ENCODE measurements around the gene USP28. TPM values are rescaled to one million over a fixed set of nuclear protein-coding genes. Genes with fewer than 3 reads are reported as not detected.

USP28 gene
- total RNA-seq, 4 donors from 2014 or later = 5.3 to 43.3 (median 22.4) TPM

- no peaks in the 10 kb centered on the region for H3K36me3 ChIP-seq
- H3K27ac ChIP-seq = no peak overlapping the region
- no peak for DNase-seq
- intact Hi-C loops (cut with DNase I; ENCODE audit: low total_unique reads) = no loop called here
- peaks cover 0 to 5% of the 10 kb centered on the region in 2 donors for H3K4me1 ChIP-seq
- no peaks in the 10 kb centered on the region for H3K9me3 ChIP-seq
- H3K4me3 ChIP-seq = no peak overlapping the region
- H3K27me3 ChIP-seq = no peaks in the 10 kb centered on the region
- TF ChIP-seq CTCF (IDR thresholded peaks at IDR 0.05) (no peak), POLR2A (IDR thresholded peaks at IDR 0.05) (no peak)
These were observed 2.1 kb downstream of the USP28 start for GRCh38 chr11:113873236-113873626.

GRCh38 chr11:113871336-113871735, 4.0 kb downstream of the USP28 start:
- intact Hi-C loops (cut with DNase I; ENCODE audit: low total_unique reads) = no loop called here
- no peak for DNase-seq
- Histone ChIP-seq H3K36me3 (no peaks in the 10 kb centered on the region), H3K27ac (no peak overlapping the region), H3K4me1 (peaks cover 0 to 5% of the 10 kb centered on the region in 2 donors), H3K9me3 (no peaks in the 10 kb centered on the region), H3K4me3 (no peak overlapping the region), H3K27me3 (no peaks in the 10 kb centered on the region)
- TF ChIP-seq POLR2A (IDR thresholded peaks at IDR 0.05) (no peak), CTCF (IDR thresholded peaks at IDR 0.05) (no peak)

- TF ChIP-seq POLR2A (IDR thresholded peaks at IDR 0.05) (no peak), CTCF (IDR thresholded peaks at IDR 0.05) (no peak)
- no peaks in the 10 kb centered on the region for H3K36me3 ChIP-seq
- DNase-seq = no peak
- no peaks in the 10 kb centered on the region for H3K9me3 ChIP-seq
- intact Hi-C loops (cut with DNase I; ENCODE audit: low total_unique reads) = no loop called here
- peaks cover 0 to 5% of the 10 kb centered on the region in 2 donors for H3K4me1 ChIP-seq
- H3K27ac ChIP-seq = no peak overlapping the region
- H3K4me3 ChIP-seq = no peak overlapping the region
- no peaks in the 10 kb centered on the region for H3K27me3 ChIP-seq
These were observed 7.4 kb downstream of the USP28 start for GRCh38 chr11:113867843-113868503.

- H3K9me3 ChIP-seq = no peaks in the 10 kb centered on the region
- intact Hi-C loops (cut with DNase I; ENCODE audit: low total_unique reads) = no loop called here
- no peaks in the 10 kb centered on the region for H3K36me3 ChIP-seq
- H3K4me1 ChIP-seq = peaks cover 0 to 1% of the 10 kb centered on the region in 2 donors
- H3K4me3 ChIP-seq = no peak overlapping the region
- DNase-seq = no peak
- TF ChIP-seq CTCF (IDR thresholded peaks at IDR 0.05) (no peak), POLR2A (IDR thresholded peaks at IDR 0.05) (no peak)
- no peak overlapping the region for H3K27ac ChIP-seq
- no peaks in the 10 kb centered on the region for H3K27me3 ChIP-seq
These were observed 9.5 kb downstream of the USP28 start for GRCh38 chr11:113865873-113866272.

- no peaks in the 10 kb centered on the region for H3K4me1 ChIP-seq
- H3K4me3 ChIP-seq = no peak overlapping the region
- TF ChIP-seq POLR2A (IDR thresholded peaks at IDR 0.05) = no peak
- no peak for TF ChIP-seq CTCF (IDR thresholded peaks at IDR 0.05)
- DNase-seq = no peak
- H3K36me3 ChIP-seq = no peaks in the 10 kb centered on the region
- no peak overlapping the region for H3K27ac ChIP-seq
- no peaks in the 10 kb centered on the region for H3K9me3 ChIP-seq
- intact Hi-C loops (cut with DNase I; ENCODE audit: low total_unique reads) = no loop called here
- H3K27me3 ChIP-seq = no peaks in the 10 kb centered on the region
These were observed 11.0 kb downstream of the USP28 start for GRCh38 chr11:113864410-113864809.
